AG09319 (cell line): ENCODE results near the gene COG2.

Experiments
- DNase-seq: peaks from one replicate; pipeline ENCODE4 v3.0.0-alpha.2; 2010; ENCODE audit warnings: low read depth; ENCODE audit errors: extremely low read depth
- CTCF ChIP-seq: IDR thresholded peaks from 2 replicates; pipeline ENCODE4 v1.5.1; 2011; ENCODE audit warnings: low read depth, mild to moderate bottlenecking, inconsistent platforms, low read length, moderate library complexity

COG2 gene

GRCh38 chr1:230658691-230659090 is 16.4 kb downstream of the COG2 start:
- no peak for DNase-seq
- TF ChIP-seq CTCF: no peak

GRCh38 chr1:230661976-230662375 is 19.7 kb downstream of the COG2 start:
- no peak for TF ChIP-seq CTCF
- DNase-seq: no peak

- DNase-seq: no peak
- no peak for TF ChIP-seq CTCF
Observed at GRCh38 chr1:230668227-230668626, 25.9 kb downstream of the COG2 start.

GRCh38 chr1:230669543-230669942 is 27.3 kb downstream of the COG2 start:
- no peak for DNase-seq
- no peak for TF ChIP-seq CTCF

- DNase-seq: no peak
- TF ChIP-seq CTCF: no peak
Observed at GRCh38 chr1:230674581-230674980, 32.3 kb downstream of the COG2 start.

GRCh38 chr1:230677200-230677599 is 34.9 kb downstream of the COG2 start:
- no peak for TF ChIP-seq CTCF
- no peak for DNase-seq

GRCh38 chr1:230679192-230679591 is 36.9 kb downstream of the COG2 start:
- TF ChIP-seq CTCF: no peak
- no peak for DNase-seq
